BLaER1 (cell line): ENCODE data around the gene GNAT3.
A peak's percentile ranks its signal among the peaks of the same experiment; 100 is the strongest.

Experiments used
- H3K27ac ChIP-seq: shearing (Covaris generic); formaldehyde crosslinking; 2 replicates; pipeline ENCODE4 v1.8.1; 2022
- H3K27me3 ChIP-seq: shearing (Covaris generic); formaldehyde crosslinking; 2 replicates; pipeline ENCODE4 v1.8.1; 2022
- H3K36me3 ChIP-seq: shearing (Covaris generic); formaldehyde crosslinking; 2 replicates; pipeline ENCODE4 v1.8.1; 2022
- H3K4me1 ChIP-seq: shearing (Covaris generic); formaldehyde crosslinking; 2 replicates; pipeline ENCODE4 v1.8.1; 2022
- H3K4me2 ChIP-seq: shearing (Covaris generic); formaldehyde crosslinking; 2 replicates; pipeline ENCODE4 v1.8.1; 2022
- H3K4me3 ChIP-seq: shearing (Covaris generic); formaldehyde crosslinking; 2 replicates; pipeline ENCODE4 v1.8.1; 2022
- H3K9ac ChIP-seq: shearing (Covaris generic); formaldehyde crosslinking; 2 replicates; pipeline ENCODE4 v1.8.1; 2022
- H3K9me3 ChIP-seq: shearing (Covaris generic); formaldehyde crosslinking; 2 replicates; pipeline ENCODE4 v1.8.1; 2022
- H4K20me1 ChIP-seq: shearing (Covaris generic); formaldehyde crosslinking; 2 replicates; pipeline ENCODE4 v1.8.1; 2022
- Cebpa-rat ChIP-seq: shearing (Covaris generic); IDR thresholded peaks from 2 replicates; pipeline ENCODE4 v1.8.1; 2022

Gene GNAT3

GRCh38 chr7:80508440-80508839, 3.4 kb downstream of the GNAT3 start:
- H3K27me3 ChIP-seq = no peaks in the 10 kb centered on the region
- no peaks in the 10 kb centered on the region for H3K9me3 ChIP-seq
- no peaks in the 10 kb centered on the region for H4K20me1 ChIP-seq
- H3K27ac ChIP-seq = no peak overlapping the region
- no peaks in the 10 kb centered on the region for H3K36me3 ChIP-seq
- no peak for TF ChIP-seq Cebpa-rat
- no peak overlapping the region for H3K9ac ChIP-seq
- H3K4me1 ChIP-seq = no peaks in the 10 kb centered on the region
- H3K4me2 ChIP-seq = no peak overlapping the region
- H3K4me3 ChIP-seq = no peak overlapping the region

- Histone ChIP-seq H4K20me1 (no peaks in the 10 kb centered on the region), H3K9ac (no peak overlapping the region), H3K9me3 (no peaks in the 10 kb centered on the region), H3K36me3 (no peaks in the 10 kb centered on the region), H3K4me1 (no peaks in the 10 kb centered on the region), H3K4me2 (no peak overlapping the region), H3K27ac (no peak overlapping the region), H3K4me3 (no peak overlapping the region), H3K27me3 (no peaks in the 10 kb centered on the region)
- TF ChIP-seq Cebpa-rat = no peak
These were observed 5.9 kb downstream of the GNAT3 start for GRCh38 chr7:80505900-80506500.

GRCh38 chr7:80500325-80500724, 11.5 kb downstream of the GNAT3 start:
- H3K4me3 ChIP-seq = no peak overlapping the region
- no peaks in the 10 kb centered on the region for H3K9me3 ChIP-seq
- no peak for TF ChIP-seq Cebpa-rat
- H3K27ac ChIP-seq = no peak overlapping the region
- no peaks in the 10 kb centered on the region for H4K20me1 ChIP-seq
- H3K36me3 ChIP-seq = no peaks in the 10 kb centered on the region
- no peaks in the 10 kb centered on the region for H3K27me3 ChIP-seq
- H3K4me1 ChIP-seq = peaks cover 14% of the 10 kb centered on the region
- H3K4me2 ChIP-seq = no peak overlapping the region
- H3K9ac ChIP-seq = no peak overlapping the region

GRCh38 chr7:80499350-80499953, 12.4 kb downstream of the GNAT3 start:
- Histone ChIP-seq H3K27me3 (no peaks in the 10 kb centered on the region), H3K9ac (no peak overlapping the region), H3K36me3 (no peaks in the 10 kb centered on the region), H4K20me1 (no peaks in the 10 kb centered on the region), H3K9me3 (no peaks in the 10 kb centered on the region), H3K4me2 (peak overlapping the region; percentile 15; the same call in 1 of the 2 replicates), H3K27ac (no peak overlapping the region), H3K4me3 (no peak overlapping the region), H3K4me1 (peaks cover 14% of the 10 kb centered on the region)
- TF ChIP-seq Cebpa-rat = no peak

GRCh38 chr7:80498481-80499349, 13.1 kb downstream of the GNAT3 start:
- H3K27me3 ChIP-seq = no peaks in the 10 kb centered on the region
- TF ChIP-seq Cebpa-rat = no peak
- H3K36me3 ChIP-seq = no peaks in the 10 kb centered on the region
- no peak overlapping the region for H3K9ac ChIP-seq
- peaks cover 14% of the 10 kb centered on the region for H3K4me1 ChIP-seq
- peak overlapping the region; percentile 53 for H3K4me2 ChIP-seq
- no peak overlapping the region for H3K27ac ChIP-seq
- no peak overlapping the region for H3K4me3 ChIP-seq
- H4K20me1 ChIP-seq = no peaks in the 10 kb centered on the region
- no peaks in the 10 kb centered on the region for H3K9me3 ChIP-seq

- Histone ChIP-seq H3K4me1 (peaks cover 14% of the 10 kb centered on the region), H3K4me3 (no peak overlapping the region), H3K9ac (no peak overlapping the region), H3K27me3 (no peaks in the 10 kb centered on the region), H3K9me3 (no peaks in the 10 kb centered on the region), H3K27ac (no peak overlapping the region), H4K20me1 (no peaks in the 10 kb centered on the region), H3K4me2 (no peak overlapping the region), H3K36me3 (no peaks in the 10 kb centered on the region)
- TF ChIP-seq Cebpa-rat = no peak
These were observed 15.3 kb downstream of the GNAT3 start for GRCh38 chr7:80496586-80496985.

GRCh38 chr7:80493121-80493849, 18.6 kb downstream of the GNAT3 start:
- Histone ChIP-seq H3K27ac (no peak overlapping the region), H3K9ac (no peak overlapping the region), H3K27me3 (no peaks in the 10 kb centered on the region), H4K20me1 (no peaks in the 10 kb centered on the region), H3K4me2 (no peak overlapping the region), H3K36me3 (no peaks in the 10 kb centered on the region), H3K4me3 (no peak overlapping the region), H3K4me1 (peaks cover 4% of the 10 kb centered on the region), H3K9me3 (no peaks in the 10 kb centered on the region)
- TF ChIP-seq Cebpa-rat = no peak

GRCh38 chr7:80491462-80491861, 20.4 kb downstream of the GNAT3 start:
- Histone ChIP-seq H3K9me3 (no peaks in the 10 kb centered on the region), H3K27ac (no peak overlapping the region), H3K4me3 (no peak overlapping the region), H3K36me3 (no peaks in the 10 kb centered on the region), H3K4me1 (no peaks in the 10 kb centered on the region), H3K9ac (no peak overlapping the region), H3K27me3 (no peaks in the 10 kb centered on the region), H3K4me2 (no peak overlapping the region), H4K20me1 (no peaks in the 10 kb centered on the region)
- TF ChIP-seq Cebpa-rat = no peak

GRCh38 chr7:80488851-80489370, 23.0 kb downstream of the GNAT3 start:
- Histone ChIP-seq H3K9me3 (no peaks in the 10 kb centered on the region), H3K4me2 (no peak overlapping the region), H3K27ac (no peak overlapping the region), H3K36me3 (no peaks in the 10 kb centered on the region), H4K20me1 (no peaks in the 10 kb centered on the region), H3K4me3 (no peak overlapping the region), H3K27me3 (no peaks in the 10 kb centered on the region), H3K9ac (no peak overlapping the region), H3K4me1 (no peaks in the 10 kb centered on the region)
- TF ChIP-seq Cebpa-rat = no peak
